Measurements from ENCODE around the gene MYBPC3.

The MYBPC3 gene

GRCh38 chr11:47352556-47352955 is at the start of gene MYBPC3:
Gene MYBPC3, minus strand, starts transcription at chr11:47352702. Its CDS starts 55 bp downstream, at chr11:47352647.
- DNase-seq = no peak

- DNase-seq = peak; percentile 17 to 27
Observed at GRCh38 chr11:47400768-47401279, 48.3 kb upstream of the MYBPC3 start.

- no peak for DNase-seq
Observed at GRCh38 chr11:47399860-47400767, 47.6 kb upstream of the MYBPC3 start.

GRCh38 chr11:47398551-47398950 is 46.0 kb upstream of the MYBPC3 start:
- DNase-seq = no peak

GRCh38 chr11:47398011-47398410 is 45.5 kb upstream of the MYBPC3 start:
- DNase-seq = no peak

GRCh38 chr11:47396049-47396320 is 43.5 kb upstream of the MYBPC3 start:
- DNase-seq = no peak

- DNase-seq = peak; percentile 35 to 39
Observed at GRCh38 chr11:47395223-47396048, 42.9 kb upstream of the MYBPC3 start.

- peak; percentile 89 to 94 for DNase-seq
Observed at GRCh38 chr11:47394322-47395222, 42.1 kb upstream of the MYBPC3 start.

GRCh38 chr11:47394050-47394321 is 41.5 kb upstream of the MYBPC3 start:
- peak; percentile 39 to 85 for DNase-seq

GRCh38 chr11:47393163-47394049 is 40.9 kb upstream of the MYBPC3 start:
- peak; percentile 39 to 58 for DNase-seq

- peak in 1 of 2 donors; percentile 15 for DNase-seq
Observed at GRCh38 chr11:47392546-47393162, 40.2 kb upstream of the MYBPC3 start.

GRCh38 chr11:47391711-47392432 is 39.4 kb upstream of the MYBPC3 start:
- no peak for DNase-seq

GRCh38 chr11:47391077-47391583 is 38.6 kb upstream of the MYBPC3 start:
- peak; percentile 94 to 97 for DNase-seq

- no peak for DNase-seq
Observed at GRCh38 chr11:47390422-47390760, 37.9 kb upstream of the MYBPC3 start.

GRCh38 chr11:47389577-47390421 is 37.3 kb upstream of the MYBPC3 start:
- no peak for DNase-seq

GRCh38 chr11:47388697-47389576 is 36.4 kb upstream of the MYBPC3 start:
- DNase-seq = no peak

GRCh38 chr11:47387944-47388696 is 35.6 kb upstream of the MYBPC3 start:
- peak; percentile 93 to 100 for DNase-seq

- no peak for DNase-seq
Observed at GRCh38 chr11:47384498-47384897, 32.0 kb upstream of the MYBPC3 start.
